ENCODE data around the gene EMX1. TPM values are rescaled to one million over a fixed set of nuclear protein-coding genes. Genes with fewer than 3 reads are reported as not detected.

Gene EMX1
- total and polyA plus RNA-seq, 2 of the 13 experiments (the other 11 are each of a cell fraction or from before 2014, with no cell fraction given): 0.62 to 4.9 TPM

DNA sequence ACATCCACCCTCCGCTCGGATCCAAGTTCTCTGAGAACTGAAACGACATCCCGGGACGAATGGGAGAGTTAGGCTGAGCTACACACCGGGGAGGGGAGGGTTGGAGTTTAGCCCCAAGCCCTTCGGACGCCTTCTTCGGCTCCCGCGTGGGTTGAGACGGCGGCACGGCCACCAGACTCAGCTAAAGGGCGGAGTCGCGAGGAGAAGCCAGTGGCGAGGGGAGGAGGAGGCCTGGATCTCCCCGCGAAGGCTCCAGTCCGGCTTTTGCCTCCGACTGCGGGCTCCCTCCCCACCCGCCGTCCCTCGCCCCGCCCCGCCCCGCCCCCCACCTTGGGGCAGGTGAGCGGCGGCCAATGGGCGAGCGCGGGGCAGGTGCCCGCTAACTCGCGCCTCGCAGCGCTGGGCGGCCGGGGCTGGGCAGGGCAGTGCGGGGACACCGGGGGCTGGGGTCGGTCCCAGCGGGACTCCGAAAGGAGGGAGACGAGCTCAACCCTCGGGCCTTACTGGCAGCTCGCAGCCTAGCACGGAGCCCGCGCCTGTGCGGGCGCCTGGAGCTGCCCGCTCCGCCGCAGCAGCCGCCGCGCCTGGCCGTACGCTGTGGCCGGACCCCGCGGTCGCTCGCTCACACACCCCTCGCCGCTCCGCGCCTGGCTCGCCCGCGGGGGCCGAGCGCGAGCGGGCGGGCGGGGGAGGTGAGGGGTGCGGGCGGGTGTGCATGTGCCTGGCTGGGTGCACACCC, at the start of gene EMX1 (continued):
- TF ChIP-seq, protein P1, sequence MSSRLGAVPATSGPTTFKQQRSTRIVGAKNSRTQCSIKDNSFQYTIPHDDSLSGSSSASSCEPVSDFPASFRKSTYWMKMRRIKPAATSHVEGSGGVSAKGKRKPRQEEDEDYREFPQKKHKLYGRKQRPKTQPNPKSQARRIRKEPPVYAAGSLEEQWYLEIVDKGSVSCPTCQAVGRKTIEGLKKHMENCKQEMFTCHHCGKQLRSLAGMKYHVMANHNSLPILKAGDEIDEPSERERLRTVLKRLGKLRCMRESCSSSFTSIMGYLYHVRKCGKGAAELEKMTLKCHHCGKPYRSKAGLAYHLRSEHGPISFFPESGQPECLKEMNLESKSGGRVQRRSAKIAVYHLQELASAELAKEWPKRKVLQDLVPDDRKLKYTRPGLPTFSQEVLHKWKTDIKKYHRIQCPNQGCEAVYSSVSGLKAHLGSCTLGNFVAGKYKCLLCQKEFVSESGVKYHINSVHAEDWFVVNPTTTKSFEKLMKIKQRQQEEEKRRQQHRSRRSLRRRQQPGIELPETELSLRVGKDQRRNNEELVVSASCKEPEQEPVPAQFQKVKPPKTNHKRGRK (CRISPR knock-in tag; IDR thresholded peaks at IDR 0.05): no peak
- no peak for TF ChIP-seq SALL2 (CRISPR knock-in tag; IDR thresholded peaks at IDR 0.05)
- TF ChIP-seq ARHGAP35 (CRISPR knock-in tag; IDR thresholded peaks at IDR 0.05; ENCODE audit: borderline replicate concordance): 0 out of 2 replicates have a peak, but pooled peaks have one; percentile 14
- TF ChIP-seq, protein P2, sequence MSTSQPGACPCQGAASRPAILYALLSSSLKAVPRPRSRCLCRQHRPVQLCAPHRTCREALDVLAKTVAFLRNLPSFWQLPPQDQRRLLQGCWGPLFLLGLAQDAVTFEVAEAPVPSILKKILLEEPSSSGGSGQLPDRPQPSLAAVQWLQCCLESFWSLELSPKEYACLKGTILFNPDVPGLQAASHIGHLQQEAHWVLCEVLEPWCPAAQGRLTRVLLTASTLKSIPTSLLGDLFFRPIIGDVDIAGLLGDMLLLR (CRISPR knock-in tag; IDR thresholded peaks at IDR 0.05): 0 out of 2 replicates have a peak, but pooled peaks have one; percentile 29
- TF ChIP-seq ZBTB38 (CRISPR knock-in tag; IDR thresholded peaks at IDR 0.05): no peak
- no peak for TF ChIP-seq ZNF232 (CRISPR knock-in tag; IDR thresholded peaks at IDR 0.05; ENCODE audit: borderline replicate concordance)
- TF ChIP-seq NFYC (CRISPR knock-in tag; IDR thresholded peaks at IDR 0.05): peak; percentile 74
- no peak for TF ChIP-seq ZFP1 (CRISPR knock-in tag; IDR thresholded peaks at IDR 0.05)
- 0 out of 2 replicates have a peak, but pooled peaks have one; percentile 18 for TF ChIP-seq PITX1 (CRISPR knock-in tag; IDR thresholded peaks at IDR 0.05)
- TF ChIP-seq CBX2 (IDR thresholded peaks at IDR 0.05; ENCODE audit: low read depth, low read length): no peak
- TF ChIP-seq CBX2 (CRISPR knock-in tag; IDR thresholded peaks at IDR 0.05; ENCODE audit: low read depth): peak; percentile 81; the same call in 1 of the 2 replicates
- no peak for TF ChIP-seq ZKSCAN5 (CRISPR knock-in tag; IDR thresholded peaks at IDR 0.05)
- no peak for TF ChIP-seq NONO (IDR thresholded peaks at IDR 0.05)
- TF ChIP-seq NONO (CRISPR knock-in tag; conservative IDR thresholded peaks at IDR 0.05): peak; percentile 58; the same call in 1 of the 2 replicates
- TF ChIP-seq, protein P3, sequence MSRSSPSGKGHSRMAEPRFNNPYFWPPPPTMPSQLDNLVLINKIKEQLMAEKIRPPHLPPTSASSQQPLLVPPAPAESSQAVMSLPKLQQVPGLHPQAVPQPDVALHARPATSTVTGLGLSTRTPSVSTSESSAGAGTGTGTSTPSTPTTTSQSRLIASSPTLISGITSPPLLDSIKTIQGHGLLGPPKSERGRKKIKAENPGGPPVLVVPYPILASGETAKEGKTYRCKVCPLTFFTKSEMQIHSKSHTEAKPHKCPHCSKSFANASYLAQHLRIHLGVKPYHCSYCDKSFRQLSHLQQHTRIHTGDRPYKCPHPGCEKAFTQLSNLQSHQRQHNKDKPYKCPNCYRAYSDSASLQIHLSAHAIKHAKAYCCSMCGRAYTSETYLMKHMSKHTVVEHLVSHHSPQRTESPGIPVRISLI (CRISPR knock-in tag; IDR thresholded peaks at IDR 0.05; ENCODE audit: borderline replicate concordance): no peak
- TF ChIP-seq ZNF260 (CRISPR knock-in tag; IDR thresholded peaks at IDR 0.05; ENCODE audit: borderline replicate concordance, low read depth): no peak
- TF ChIP-seq ZNF652 (CRISPR knock-in tag; IDR thresholded peaks at IDR 0.05; ENCODE audit: borderline replicate concordance, low read depth): no peak
- no peak for TF ChIP-seq MAFF (IDR thresholded peaks at IDR 0.05; ENCODE audit: low read depth, low read length)
- peak; percentile 35 for TF ChIP-seq ZFY (CRISPR knock-in tag; IDR thresholded peaks at IDR 0.05)
- TF ChIP-seq, protein P4, sequence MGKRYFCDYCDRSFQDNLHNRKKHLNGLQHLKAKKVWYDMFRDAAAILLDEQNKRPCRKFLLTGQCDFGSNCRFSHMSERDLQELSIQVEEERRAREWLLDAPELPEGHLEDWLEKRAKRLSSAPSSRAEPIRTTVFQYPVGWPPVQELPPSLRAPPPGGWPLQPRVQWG (CRISPR knock-in tag; IDR thresholded peaks at IDR 0.05; ENCODE audit: borderline replicate concordance, low read depth): no peak
- TF ChIP-seq, protein P5, sequence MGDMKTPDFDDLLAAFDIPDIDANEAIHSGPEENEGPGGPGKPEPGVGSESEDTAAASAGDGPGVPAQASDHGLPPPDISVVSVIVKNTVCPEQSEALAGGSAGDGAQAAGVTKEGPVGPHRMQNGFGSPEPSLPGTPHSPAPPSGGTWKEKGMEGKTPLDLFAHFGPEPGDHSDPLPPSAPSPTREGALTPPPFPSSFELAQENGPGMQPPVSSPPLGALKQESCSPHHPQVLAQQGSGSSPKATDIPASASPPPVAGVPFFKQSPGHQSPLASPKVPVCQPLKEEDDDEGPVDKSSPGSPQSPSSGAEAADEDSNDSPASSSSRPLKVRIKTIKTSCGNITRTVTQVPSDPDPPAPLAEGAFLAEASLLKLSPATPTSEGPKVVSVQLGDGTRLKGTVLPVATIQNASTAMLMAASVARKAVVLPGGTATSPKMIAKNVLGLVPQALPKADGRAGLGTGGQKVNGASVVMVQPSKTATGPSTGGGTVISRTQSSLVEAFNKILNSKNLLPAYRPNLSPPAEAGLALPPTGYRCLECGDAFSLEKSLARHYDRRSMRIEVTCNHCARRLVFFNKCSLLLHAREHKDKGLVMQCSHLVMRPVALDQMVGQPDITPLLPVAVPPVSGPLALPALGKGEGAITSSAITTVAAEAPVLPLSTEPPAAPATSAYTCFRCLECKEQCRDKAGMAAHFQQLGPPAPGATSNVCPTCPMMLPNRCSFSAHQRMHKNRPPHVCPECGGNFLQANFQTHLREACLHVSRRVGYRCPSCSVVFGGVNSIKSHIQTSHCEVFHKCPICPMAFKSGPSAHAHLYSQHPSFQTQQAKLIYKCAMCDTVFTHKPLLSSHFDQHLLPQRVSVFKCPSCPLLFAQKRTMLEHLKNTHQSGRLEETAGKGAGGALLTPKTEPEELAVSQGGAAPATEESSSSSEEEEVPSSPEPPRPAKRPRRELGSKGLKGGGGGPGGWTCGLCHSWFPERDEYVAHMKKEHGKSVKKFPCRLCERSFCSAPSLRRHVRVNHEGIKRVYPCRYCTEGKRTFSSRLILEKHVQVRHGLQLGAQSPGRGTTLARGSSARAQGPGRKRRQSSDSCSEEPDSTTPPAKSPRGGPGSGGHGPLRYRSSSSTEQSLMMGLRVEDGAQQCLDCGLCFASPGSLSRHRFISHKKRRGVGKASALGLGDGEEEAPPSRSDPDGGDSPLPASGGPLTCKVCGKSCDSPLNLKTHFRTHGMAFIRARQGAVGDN (CRISPR knock-in tag; IDR thresholded peaks at IDR 0.05): peak; percentile 7; the same call in 1 of the 2 replicates
- TF ChIP-seq SP5 (CRISPR knock-in tag; IDR thresholded peaks at IDR 0.05; ENCODE audit: borderline replicate concordance, low read depth): peak; percentile 65; the same call in 1 of the 2 replicates
- no peak; the same call in 1 of the 2 replicates for TF ChIP-seq SMAD1 (CRISPR knock-in tag; IDR thresholded peaks at IDR 0.05; ENCODE audit: borderline replicate concordance, low read depth)

All from HepG2 (cell line).